IMR-90 (cell line): Measurements from ENCODE around the gene CASTOR1. TPM values are rescaled to one million over a fixed set of nuclear protein-coding genes. Genes with fewer than 3 reads are reported as not detected.
A peak's percentile ranks its signal among the peaks of the same experiment; 100 is the strongest.

Experiments used
- ATAC-seq: fragments of 200-7000 bp; cut with Tn5 transposase; 2 replicates; pipeline ENCODE4 v1.9.1; 2020; ENCODE audit warnings: low read depth, mild to moderate bottlenecking, moderate library complexity
- BruUV-seq: library from RNA; stranded (reverse); fragments of 400-500 nt; replicated peaks from 2 replicates; lab custom pipeline; 2021; lab: Mats Ljungman, UMichigan
- CTCF ChIA-PET: fragments of 300-600 bp; formaldehyde crosslinking; extraction: SDS; loops from one replicate; lab custom pipeline; 2021; ENCODE audit warnings: antibody characterized with exemption; lab: Yijun Ruan, JAX
- POLR2A ChIA-PET: fragments of 300-600 bp; sonication (Branson Sonifier 250); formaldehyde crosslinking; loops from one replicate; lab custom pipeline; 2022; ENCODE audit warnings: antibody characterized with exemption; ENCODE audit not compliant: unreplicated experiment; lab: Charles Lee
- DNase-seq: peaks from one replicate; pipeline ENCODE4 v3.0.0; 2013
- H2AFZ ChIP-seq: replicated peaks from 2 replicates; pipeline ENCODE3; 2013; ENCODE audit warnings: low read length, mild to moderate bottlenecking; ENCODE audit not compliant: poor library complexity
- H2AK5ac ChIP-seq: 2 replicates; pipeline ENCODE4 v1.6.1; 2013; ENCODE audit warnings: low read depth, low read length, inconsistent platforms
- H2AK9ac ChIP-seq: replicated peaks from 2 replicates; pipeline ENCODE3; 2013; ENCODE audit warnings: mild to moderate bottlenecking, low read depth, low read length, moderate library complexity; ENCODE audit not compliant: poor library complexity
- H2BK120ac ChIP-seq: 2 replicates; pipeline ENCODE4 v1.6.1; 2013; ENCODE audit warnings: low read depth, low read length, inconsistent platforms
- H2BK15ac ChIP-seq: 3 replicates; pipeline ENCODE4 v1.6.1; 2013; ENCODE audit warnings: low read depth, low read length, inconsistent platforms
- H2BK20ac ChIP-seq: 2 replicates; pipeline ENCODE4 v1.6.1; 2013; ENCODE audit warnings: low read depth, mild to moderate bottlenecking, inconsistent platforms, low read length, moderate library complexity
- H2BK5ac ChIP-seq: 2 replicates; pipeline ENCODE4 v1.6.1; 2013; ENCODE audit warnings: mild to moderate bottlenecking, low read depth, low read length, inconsistent platforms; ENCODE audit not compliant: poor library complexity, severe bottlenecking
- H3K14ac ChIP-seq: replicated peaks from 2 replicates; pipeline ENCODE4 v1.6.1; 2013; ENCODE audit warnings: low read depth, low read length, inconsistent platforms
- H3K18ac ChIP-seq: 2 replicates; pipeline ENCODE4 v1.6.1; 2013; ENCODE audit warnings: low read depth, low read length, control low read depth
- H3K23ac ChIP-seq: 2 replicates; pipeline ENCODE4 v1.6.1; 2013; ENCODE audit warnings: low read depth, low read length, inconsistent platforms
- H3K27ac ChIP-seq: 2 replicates; pipeline ENCODE4 v1.5.1; 2013; ENCODE audit warnings: mild to moderate bottlenecking, control low read depth, low read length; ENCODE audit not compliant: insufficient read depth
- H3K27me3 ChIP-seq: 2 replicates; pipeline ENCODE4 v1.6.1; 2013; ENCODE audit warnings: low read length; ENCODE audit not compliant: control insufficient read depth, insufficient read depth
- H3K36me3 ChIP-seq: 2 replicates; pipeline ENCODE4 v1.6.1; 2013; ENCODE audit warnings: low read length, mixed read lengths; ENCODE audit not compliant: control insufficient read depth, insufficient read depth
- H3K4ac ChIP-seq: 2 replicates; pipeline ENCODE4 v1.6.1; 2013; ENCODE audit warnings: low read depth, low read length, inconsistent platforms
- H3K4me1 ChIP-seq: 2 replicates; pipeline ENCODE4 v1.6.1; 2013; ENCODE audit warnings: low read length, mixed read lengths; ENCODE audit not compliant: control insufficient read depth, insufficient read depth
- H3K4me2 ChIP-seq: 2 replicates; pipeline ENCODE4 v1.6.1; 2013; ENCODE audit warnings: low read depth, mild to moderate bottlenecking, control low read depth, low read length, moderate library complexity
- H3K4me3 ChIP-seq: 2 replicates; pipeline ENCODE4 v1.5.1; 2013; ENCODE audit warnings: low read depth, mild to moderate bottlenecking, control low read depth, low read length, moderate library complexity; ENCODE audit not compliant: insufficient read depth
- H3K56ac ChIP-seq: 2 replicates; pipeline ENCODE4 v1.6.1; 2013; ENCODE audit warnings: low read length, inconsistent platforms; ENCODE audit not compliant: insufficient read depth; ENCODE audit errors: extremely low read depth
- H3K79me1 ChIP-seq, 2 experiments: 2 replicates each; pipeline ENCODE4 v1.6.1; 2013; ENCODE audit warnings: low read length in 2 of 2, inconsistent platforms in 1 of 2, low read depth in 1 of 2
- H3K9ac ChIP-seq: 2 replicates; pipeline ENCODE4 v1.6.1; 2013; ENCODE audit warnings: low read depth, low read length, control low read depth
- H3K9me1 ChIP-seq: 2 replicates; pipeline ENCODE4 v1.6.1; 2013; ENCODE audit warnings: low read length, inconsistent platforms; ENCODE audit not compliant: insufficient read depth
- H3K9me3 ChIP-seq: 2 replicates; pipeline ENCODE4 v1.6.1; 2013; ENCODE audit warnings: low read length; ENCODE audit not compliant: control insufficient read depth, insufficient read depth
- H4K20me1 ChIP-seq: 2 replicates; pipeline ENCODE4 v1.6.1; 2013; ENCODE audit warnings: low read length, inconsistent platforms; ENCODE audit not compliant: insufficient read depth
- H4K5ac ChIP-seq: 2 replicates; pipeline ENCODE4 v1.6.1; 2013; ENCODE audit warnings: mild to moderate bottlenecking, low read depth, low read length, control low read depth
- H4K8ac ChIP-seq, 2 experiments: 2 replicates each; pipeline ENCODE4 v1.6.1; 2013; ENCODE audit warnings: low read depth in 2 of 2, low read length in 2 of 2, control low read depth in 1 of 2, inconsistent platforms in 1 of 2
- H4K91ac ChIP-seq: 2 replicates; pipeline ENCODE4 v1.6.1; 2013; ENCODE audit warnings: low read depth, low read length, inconsistent platforms; ENCODE audit not compliant: insufficient read depth
- BHLHE40 ChIP-seq: fragments of 150-350 bp; IDR thresholded peaks from 2 replicates; pipeline ENCODE4 v1.6.1; 2016; ENCODE audit warnings: mild to moderate bottlenecking, low read depth, low read length
- CEBPB ChIP-seq: IDR thresholded peaks from 2 replicates; pipeline ENCODE4 v1.6.1; 2012; ENCODE audit warnings: low read depth, low read length, improper control_type of control experiment
- CHD1 ChIP-seq: IDR thresholded peaks from 2 replicates; pipeline ENCODE4 v1.6.1; 2012; ENCODE audit warnings: low read depth, low read length, improper control_type of control experiment
- FOS ChIP-seq: fragments of 150-350 bp; IDR thresholded peaks from 2 replicates; pipeline ENCODE4 v1.6.1; 2016; ENCODE audit warnings: low read depth, low read length
- MAFK ChIP-seq: IDR thresholded peaks from 2 replicates; pipeline ENCODE4 v1.6.1; 2012; ENCODE audit warnings: low read depth, low read length, improper control_type of control experiment
- MAZ ChIP-seq: IDR thresholded peaks from 2 replicates; pipeline ENCODE4 v1.6.1; 2012; ENCODE audit warnings: low read depth, mild to moderate bottlenecking, low read length, improper control_type of control experiment, moderate library complexity, borderline replicate concordance
- MXI1 ChIP-seq: IDR thresholded peaks from 2 replicates; pipeline ENCODE4 v1.6.1; 2012; ENCODE audit warnings: low read depth, mild to moderate bottlenecking, low read length, moderate library complexity, borderline replicate concordance
- NFE2L2 ChIP-seq: fragments of 150-350 bp; IDR thresholded peaks from 2 replicates; pipeline ENCODE4 v1.6.1; 2016; ENCODE audit warnings: low read depth, mild to moderate bottlenecking, low read length
- POLR2A ChIP-seq: IDR thresholded peaks from 2 replicates; pipeline ENCODE4 v1.6.1; 2012; ENCODE audit warnings: mild to moderate bottlenecking, low read depth, low read length
- RAD21 ChIP-seq: IDR thresholded peaks from 2 replicates; pipeline ENCODE4 v1.6.1; 2012; ENCODE audit warnings: low read length, improper control_type of control experiment
- RCOR1 ChIP-seq: IDR thresholded peaks from 2 replicates; pipeline ENCODE4 v1.6.1; 2012; ENCODE audit warnings: mild to moderate bottlenecking, low read length, improper control_type of control experiment; ENCODE audit not compliant: insufficient replicate concordance
- RFX5 ChIP-seq: IDR thresholded peaks from 2 replicates; pipeline ENCODE4 v1.8.0; 2012; ENCODE audit warnings: low read depth, mild to moderate bottlenecking, low read length, moderate library complexity
- SMC3 ChIP-seq: fragments of 150-350 bp; IDR thresholded peaks from 2 replicates; pipeline ENCODE4 v1.6.1; 2016; ENCODE audit warnings: low read depth, mild to moderate bottlenecking, antibody characterized with exemption, low read length, moderate library complexity
- WGBS, 2 experiments: methylation state at CpG; one replicate each; pipeline versions ENCODE4 v1.1.5 to v1.1.7; 2013; ENCODE audit warnings: missing lambda C conversion rate in 2 of 2; ENCODE audit not compliant: insufficient read length in 1 of 2; ENCODE audit errors: extremely low coverage in 2 of 2; 5-methylcytosine and 5-hydroxymethylcytosine counted together
- dilution Hi-C: fragments of 300-500 bp; cut with HindIII; formaldehyde crosslinking; loops from one replicate; pipeline ENCODE4 v1.14.3; 2018; ENCODE audit warnings: low sequenced_read_pairs; ENCODE audit not compliant: unreplicated experiment
- in situ Hi-C: fragments of 300-500 bp; cut with MboI; formaldehyde crosslinking; loops from 3 replicates; pipeline ENCODE4 v1.14.3; 2019; ENCODE audit warnings: low sequenced_read_pairs, inconsistent platforms, mixed read lengths
- intact Hi-C: fragments of 100-400 bp; cut with micrococcal nuclease; formaldehyde crosslinking; loops from 2 replicates; pipeline ENCODE4 v1.10.0; 2022
- polyA plus RNA-seq, 3 experiments: library from polyadenylated mRNA; depleted of rRNA; stranded (reverse); fragments of >200 nt; gene quantifications; 2 replicates each; pipeline ENCODE4 v1.2.3, GENCODE V29; 2012; ENCODE audit warnings: low replicate concordance in 1 of 3
- total RNA-seq: library from RNA; depleted of rRNA; stranded (reverse); fragments of >200 nt; gene quantifications from 2 replicates; pipeline ENCODE4 v1.2.3, GENCODE V29; 2012
- TF ChIP-seq, protein P1 (sequence below): fragments of 150-350 bp; IDR thresholded peaks from 2 replicates; pipeline ENCODE4 v1.6.1; 2016; ENCODE audit warnings: low read depth, mild to moderate bottlenecking, low read length, moderate library complexity, borderline replicate concordance
- TF ChIP-seq, protein P2 (sequence below): conservative IDR thresholded peaks from 2 replicates; pipeline ENCODE4 v1.5.1; 2012; ENCODE audit warnings: mild to moderate bottlenecking, low read depth, low read length, improper control_type of control experiment

Gene CASTOR1
- total and polyA plus RNA-seq, 2 of the 4 experiments (the other 2 are of a cell fraction), result 10.6 to 23.5 TPM

DNA sequence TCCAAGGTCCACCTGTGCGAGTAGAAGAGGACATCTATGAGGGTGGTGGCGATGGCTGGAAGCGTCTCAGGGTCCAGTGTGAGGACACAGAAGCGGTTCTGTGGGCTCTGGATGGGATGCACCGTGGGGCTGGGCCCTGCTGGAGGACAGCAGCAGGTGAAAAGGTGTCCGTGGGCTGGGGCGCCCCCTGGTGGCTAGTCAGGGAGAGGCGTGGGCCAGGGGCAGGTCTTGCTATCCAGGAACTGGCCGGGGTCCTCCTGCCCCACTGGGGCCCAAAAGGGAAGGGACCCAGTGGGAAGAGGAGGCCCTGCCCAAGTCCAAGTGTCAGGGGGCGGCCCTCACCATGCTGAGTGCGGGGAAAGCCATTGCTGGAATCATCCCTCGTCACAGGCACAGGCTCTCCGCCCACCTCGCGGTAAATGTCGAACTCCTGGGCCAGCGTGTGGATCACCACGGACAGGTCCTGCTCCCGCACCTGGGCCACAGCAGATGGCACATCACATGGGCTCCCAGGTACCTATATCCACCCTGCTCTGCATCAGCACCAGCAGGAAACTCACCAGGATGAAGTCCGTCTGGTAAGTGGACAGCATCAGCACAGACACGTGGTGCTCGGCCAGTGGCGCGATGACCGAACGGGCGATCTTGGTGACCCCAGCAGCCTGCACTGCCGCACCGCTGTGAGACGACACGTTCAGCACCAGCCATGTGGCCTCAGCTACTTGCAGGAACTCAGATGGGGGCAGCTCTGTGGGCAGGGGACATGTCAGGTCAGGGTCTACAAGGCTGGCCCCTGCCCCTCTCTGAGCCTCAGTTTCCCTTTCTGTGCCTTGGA lies 2.3 kb downstream of the CASTOR1 start:
- Histone ChIP-seq H3K23ac (no peak overlapping the region), H4K5ac (no peak overlapping the region), H2BK20ac (no peak overlapping the region), H3K9me1 (peaks cover 6% of the 10 kb centered on the region), H2AK9ac (peak overlapping the region; percentile 74), H3K27me3 (no peaks in the 10 kb centered on the region), H2BK5ac (no peak overlapping the region), H3K56ac (no peak overlapping the region), H3K79me1 (peaks cover 0 to 14% of the 10 kb centered on the region in 2 experiments; a peak in 3 of 4 replicates), H2BK120ac (no peak overlapping the region), H3K9me3 (no peaks in the 10 kb centered on the region), H4K20me1 (peaks cover 15% of the 10 kb centered on the region), H3K9ac (no peak overlapping the region), H3K27ac (no peak overlapping the region), H3K4me2 (no peak overlapping the region), H3K4me1 (peaks cover 20% of the 10 kb centered on the region; the same call in 1 of the 2 replicates), H2BK15ac (no peak overlapping the region), H3K18ac (no peak overlapping the region), H4K91ac (no peak overlapping the region), H4K8ac (no peak overlapping the region), H2AFZ (peak overlapping the region; percentile 19), H3K4me3 (no peak overlapping the region), H3K14ac (no peak overlapping the region), H3K36me3 (peaks cover 30% of the 10 kb centered on the region), H2AK5ac (peak overlapping the region; percentile 83), H3K4ac (no peak overlapping the region)
- 84% methylated on average over 11 of the region's 31 CpGs; no CpG with 5 or more reads in 1 of the 2 experiments for WGBS, 2 experiments
- intact Hi-C loops (no loop called here), dilution Hi-C loops (no loop called here), in situ Hi-C loops (no loop called here)
- DNase-seq (peak; percentile 46), ATAC-seq (no peak)
- no TSS peak for BruUV-seq
- ChIA-PET CTCF (interaction anchor here (0.6 to 2.0 kb wide), 9 partner anchors 10 to 101 kb away, joined by 3 to 9 read pairs (median 5); no protein-coding TSS in a partner anchor), POLR2A (interaction anchor here (0.8 to 1.1 kb wide), 2 partner anchors 25 to 100 kb away, joined by 4 to 5 read pairs; partner anchors contain the start of gene RNF215)
- TF ChIP-seq, protein P1, sequence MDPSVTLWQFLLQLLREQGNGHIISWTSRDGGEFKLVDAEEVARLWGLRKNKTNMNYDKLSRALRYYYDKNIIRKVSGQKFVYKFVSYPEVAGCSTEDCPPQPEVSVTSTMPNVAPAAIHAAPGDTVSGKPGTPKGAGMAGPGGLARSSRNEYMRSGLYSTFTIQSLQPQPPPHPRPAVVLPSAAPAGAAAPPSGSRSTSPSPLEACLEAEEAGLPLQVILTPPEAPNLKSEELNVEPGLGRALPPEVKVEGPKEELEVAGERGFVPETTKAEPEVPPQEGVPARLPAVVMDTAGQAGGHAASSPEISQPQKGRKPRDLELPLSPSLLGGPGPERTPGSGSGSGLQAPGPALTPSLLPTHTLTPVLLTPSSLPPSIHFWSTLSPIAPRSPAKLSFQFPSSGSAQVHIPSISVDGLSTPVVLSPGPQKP, result no peak
- TF ChIP-seq CEBPB (no peak), MAZ (no peak), BHLHE40 (no peak), RCOR1 (no peak), RAD21 (peak; percentile 81), POLR2A (peak; percentile 39; the same call in 1 of the 2 replicates), SMC3 (peak; percentile 65), MAFK (no peak), RFX5 (no peak), NFE2L2 (no peak), CHD1 (no peak), FOS (no peak), MXI1 (no peak)
- TF ChIP-seq, protein P2, sequence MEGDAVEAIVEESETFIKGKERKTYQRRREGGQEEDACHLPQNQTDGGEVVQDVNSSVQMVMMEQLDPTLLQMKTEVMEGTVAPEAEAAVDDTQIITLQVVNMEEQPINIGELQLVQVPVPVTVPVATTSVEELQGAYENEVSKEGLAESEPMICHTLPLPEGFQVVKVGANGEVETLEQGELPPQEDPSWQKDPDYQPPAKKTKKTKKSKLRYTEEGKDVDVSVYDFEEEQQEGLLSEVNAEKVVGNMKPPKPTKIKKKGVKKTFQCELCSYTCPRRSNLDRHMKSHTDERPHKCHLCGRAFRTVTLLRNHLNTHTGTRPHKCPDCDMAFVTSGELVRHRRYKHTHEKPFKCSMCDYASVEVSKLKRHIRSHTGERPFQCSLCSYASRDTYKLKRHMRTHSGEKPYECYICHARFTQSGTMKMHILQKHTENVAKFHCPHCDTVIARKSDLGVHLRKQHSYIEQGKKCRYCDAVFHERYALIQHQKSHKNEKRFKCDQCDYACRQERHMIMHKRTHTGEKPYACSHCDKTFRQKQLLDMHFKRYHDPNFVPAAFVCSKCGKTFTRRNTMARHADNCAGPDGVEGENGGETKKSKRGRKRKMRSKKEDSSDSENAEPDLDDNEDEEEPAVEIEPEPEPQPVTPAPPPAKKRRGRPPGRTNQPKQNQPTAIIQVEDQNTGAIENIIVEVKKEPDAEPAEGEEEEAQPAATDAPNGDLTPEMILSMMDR, result peak; percentile 75
